ENCODE measurements around the gene CAPN2.
A peak's percentile ranks its signal among the peaks of the same experiment; 100 is the strongest.

CAPN2 gene

GRCh38 chr1:223712194-223712849, at the start of gene CAPN2:
CAPN2 (plus strand) TSS chr1:223712539; CDS start chr1:223712641, 102 bp downstream.
- DNase-seq = peak; percentile 58
- in situ Hi-C loops (cut with MboI; ENCODE audit: low pct_unique_long_range_greater_than_20kb, low sequenced_read_pairs) = no loop called here

- in situ Hi-C loops (cut with MboI; ENCODE audit: low pct_unique_long_range_greater_than_20kb, low sequenced_read_pairs) = no loop called here
- peak; percentile 21 for DNase-seq
Measured at GRCh38 chr1:223662943-223663342, 49.4 kb upstream of the CAPN2 start.

- no peak for DNase-seq
- in situ Hi-C loops (cut with MboI; ENCODE audit: low pct_unique_long_range_greater_than_20kb, low sequenced_read_pairs) = no loop called here
Measured at GRCh38 chr1:223664106-223664505, 48.2 kb upstream of the CAPN2 start.

- no peak for DNase-seq
- in situ Hi-C loops (cut with MboI; ENCODE audit: low pct_unique_long_range_greater_than_20kb, low sequenced_read_pairs) = no loop called here
Measured at GRCh38 chr1:223665592-223666312, 46.6 kb upstream of the CAPN2 start, which contains the start of gene CAPN8. CAPN8 (minus strand) TSS chr1:223665701; CDS start chr1:223665646, 55 bp downstream.

- no peak for DNase-seq
- in situ Hi-C loops (cut with MboI; ENCODE audit: low pct_unique_long_range_greater_than_20kb, low sequenced_read_pairs) = no loop called here
Measured at GRCh38 chr1:223667484-223668182, 44.7 kb upstream of the CAPN2 start.

GRCh38 chr1:223669003-223669795, 43.1 kb upstream of the CAPN2 start:
- no peak for DNase-seq
- in situ Hi-C loops (cut with MboI; ENCODE audit: low pct_unique_long_range_greater_than_20kb, low sequenced_read_pairs) = no loop called here

GRCh38 chr1:223670458-223671159, 41.7 kb upstream of the CAPN2 start:
- DNase-seq = no peak
- in situ Hi-C loops (cut with MboI; ENCODE audit: low pct_unique_long_range_greater_than_20kb, low sequenced_read_pairs) = no loop called here

- in situ Hi-C loops (cut with MboI; ENCODE audit: low pct_unique_long_range_greater_than_20kb, low sequenced_read_pairs) = no loop called here
- no peak for DNase-seq
Measured at GRCh38 chr1:223674119-223674890, 38.0 kb upstream of the CAPN2 start.

GRCh38 chr1:223678841-223679240, 33.5 kb upstream of the CAPN2 start:
- in situ Hi-C loops (cut with MboI; ENCODE audit: low pct_unique_long_range_greater_than_20kb, low sequenced_read_pairs) = no loop called here
- DNase-seq = no peak

- in situ Hi-C loops (cut with MboI; ENCODE audit: low pct_unique_long_range_greater_than_20kb, low sequenced_read_pairs) = no loop called here
- DNase-seq = no peak
Measured at GRCh38 chr1:223680188-223680587, 32.2 kb upstream of the CAPN2 start.

GRCh38 chr1:223682502-223682901, 29.8 kb upstream of the CAPN2 start:
- no peak for DNase-seq
- in situ Hi-C loops (cut with MboI; ENCODE audit: low pct_unique_long_range_greater_than_20kb, low sequenced_read_pairs) = no loop called here

- in situ Hi-C loops (cut with MboI; ENCODE audit: low pct_unique_long_range_greater_than_20kb, low sequenced_read_pairs) = no loop called here
- DNase-seq = peak; percentile 59
Measured at GRCh38 chr1:223683586-223684487, 28.5 kb upstream of the CAPN2 start.

GRCh38 chr1:223684488-223684792, 27.9 kb upstream of the CAPN2 start:
- no peak for DNase-seq
- in situ Hi-C loops (cut with MboI; ENCODE audit: low pct_unique_long_range_greater_than_20kb, low sequenced_read_pairs) = no loop called here

GRCh38 chr1:223691121-223691520, 21.2 kb upstream of the CAPN2 start:
- in situ Hi-C loops (cut with MboI; ENCODE audit: low pct_unique_long_range_greater_than_20kb, low sequenced_read_pairs) = no loop called here
- no peak for DNase-seq

- no peak for DNase-seq
- in situ Hi-C loops (cut with MboI; ENCODE audit: low pct_unique_long_range_greater_than_20kb, low sequenced_read_pairs) = no loop called here
Measured at GRCh38 chr1:223695014-223695548, 17.3 kb upstream of the CAPN2 start.

- DNase-seq = no peak
- in situ Hi-C loops (cut with MboI; ENCODE audit: low pct_unique_long_range_greater_than_20kb, low sequenced_read_pairs) = no loop called here
Measured at GRCh38 chr1:223695941-223696340, 16.4 kb upstream of the CAPN2 start.

- DNase-seq = no peak
- in situ Hi-C loops (cut with MboI; ENCODE audit: low pct_unique_long_range_greater_than_20kb, low sequenced_read_pairs) = no loop called here
Measured at GRCh38 chr1:223700388-223700918, 11.9 kb upstream of the CAPN2 start.
